Activated effector memory CD4-positive, alpha-beta T cell treated with anti-CD3 and anti-CD28 coated beads, Interleukin-2, amount 50 U/mL, for 16 hours (primary cell): ENCODE results near the gene NLGN1.

Source experiments
- DNase-seq: peaks from one replicate; pipeline ENCODE4 v3.0.0-alpha.2; 2020

NLGN1 gene

GRCh38 chr3:173644086-173645082 is 246.8 kb downstream of the NLGN1 start:
- DNase-seq, result peak; percentile 53

GRCh38 chr3:173650596-173650995 is 253.1 kb downstream of the NLGN1 start:
- no peak for DNase-seq

GRCh38 chr3:173652093-173652492 is 254.5 kb downstream of the NLGN1 start:
- no peak for DNase-seq

GRCh38 chr3:173653781-173654180 is 256.2 kb downstream of the NLGN1 start:
- DNase-seq, result no peak

GRCh38 chr3:173659972-173660371 is 262.4 kb downstream of the NLGN1 start:
- no peak for DNase-seq

- DNase-seq, result no peak
These were observed 263.2 kb downstream of the NLGN1 start for GRCh38 chr3:173660645-173661299.

GRCh38 chr3:173663696-173664111 is 266.2 kb downstream of the NLGN1 start:
- DNase-seq, result no peak

- DNase-seq, result no peak
These were observed 278.6 kb downstream of the NLGN1 start for GRCh38 chr3:173676094-173676493.

- DNase-seq, result no peak
These were observed 283.7 kb downstream of the NLGN1 start for GRCh38 chr3:173681188-173681678.

GRCh38 chr3:173685456-173685855 is 287.9 kb downstream of the NLGN1 start:
- no peak for DNase-seq

- DNase-seq, result no peak
These were observed 290.8 kb downstream of the NLGN1 start for GRCh38 chr3:173688216-173688842.

GRCh38 chr3:173690542-173691180 is 293.1 kb downstream of the NLGN1 start:
- DNase-seq, result no peak

- no peak for DNase-seq
These were observed 301.8 kb downstream of the NLGN1 start for GRCh38 chr3:173699353-173699752.

- no peak for DNase-seq
These were observed 302.8 kb downstream of the NLGN1 start for GRCh38 chr3:173700336-173700735.

GRCh38 chr3:173702561-173702960 is 305.0 kb downstream of the NLGN1 start:
- DNase-seq, result no peak

GRCh38 chr3:173703771-173704170 is 306.2 kb downstream of the NLGN1 start:
- DNase-seq, result no peak

GRCh38 chr3:173706630-173707029 is 309.1 kb downstream of the NLGN1 start:
- no peak for DNase-seq

- no peak for DNase-seq
These were observed 310.6 kb downstream of the NLGN1 start for GRCh38 chr3:173708191-173708590.

GRCh38 chr3:173709026-173709425 is 311.5 kb downstream of the NLGN1 start:
- DNase-seq, result no peak

- DNase-seq, result no peak
These were observed 314.1 kb downstream of the NLGN1 start for GRCh38 chr3:173711619-173712018.

GRCh38 chr3:173719585-173719984 is 322.0 kb downstream of the NLGN1 start:
- DNase-seq, result no peak

- DNase-seq, result no peak
These were observed 328.0 kb downstream of the NLGN1 start for GRCh38 chr3:173725507-173725906.

- no peak for DNase-seq
These were observed 332.8 kb downstream of the NLGN1 start for GRCh38 chr3:173730391-173730790.
